ENCODE results near the gene IL24. TPM values are rescaled to one million over a fixed set of nuclear protein-coding genes. Genes with fewer than 3 reads are reported as not detected.

The IL24 gene
- total RNA-seq, 1 donor from 2014 or later, result not detected

DNA sequence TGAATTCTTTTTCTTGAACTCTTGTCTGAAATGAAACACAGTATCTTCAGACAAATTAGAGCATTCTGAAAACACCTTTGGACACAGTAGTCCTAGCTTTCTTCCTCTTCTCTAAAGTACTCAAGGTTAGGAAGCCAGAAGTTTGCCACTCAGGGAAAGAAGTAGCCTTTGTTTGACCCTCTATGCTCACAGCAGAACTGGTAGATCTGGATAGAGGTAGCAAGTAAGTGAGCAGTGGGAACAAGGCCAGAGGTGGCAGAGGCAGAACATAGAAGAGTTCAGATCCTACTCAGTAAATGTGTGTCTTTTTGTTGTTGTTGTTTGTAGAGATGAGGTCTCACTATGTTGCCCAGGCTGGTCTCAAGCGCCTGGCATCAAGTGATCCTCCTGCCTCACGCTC, 56.4 kb downstream of the IL24 start:
- peaks cover 9% of the 10 kb centered on the region for H3K4me1 ChIP-seq
- Mint-ChIP-seq H3K4me3 (no peak overlapping the region), H3K27me3 (ENCODE audit: insufficient read depth, low read depth) (peaks cover 13% of the 10 kb centered on the region), H3K36me3 (no peaks in the 10 kb centered on the region), H3K4me1 (peaks cover 12% of the 10 kb centered on the region), H3K27ac (no peak overlapping the region), H3K9me3 (no peaks in the 10 kb centered on the region)
- no peak overlapping the region for H3K4me3 ChIP-seq
- H3K9me3 ChIP-seq (ENCODE audit: low read depth), result no peaks in the 10 kb centered on the region
- H3K79me2 ChIP-seq (ENCODE audit: low read depth), result no peaks in the 10 kb centered on the region
- no peak overlapping the region for H3K27ac ChIP-seq
- no peaks in the 10 kb centered on the region for H3F3A ChIP-seq (ENCODE audit: low read depth)
- no peak for TF ChIP-seq EZH2phosphoT487 (IDR thresholded peaks at IDR 0.05)
- no peak for TF ChIP-seq EZH2 (IDR thresholded peaks at IDR 0.05)
- TF ChIP-seq, protein P1, sequence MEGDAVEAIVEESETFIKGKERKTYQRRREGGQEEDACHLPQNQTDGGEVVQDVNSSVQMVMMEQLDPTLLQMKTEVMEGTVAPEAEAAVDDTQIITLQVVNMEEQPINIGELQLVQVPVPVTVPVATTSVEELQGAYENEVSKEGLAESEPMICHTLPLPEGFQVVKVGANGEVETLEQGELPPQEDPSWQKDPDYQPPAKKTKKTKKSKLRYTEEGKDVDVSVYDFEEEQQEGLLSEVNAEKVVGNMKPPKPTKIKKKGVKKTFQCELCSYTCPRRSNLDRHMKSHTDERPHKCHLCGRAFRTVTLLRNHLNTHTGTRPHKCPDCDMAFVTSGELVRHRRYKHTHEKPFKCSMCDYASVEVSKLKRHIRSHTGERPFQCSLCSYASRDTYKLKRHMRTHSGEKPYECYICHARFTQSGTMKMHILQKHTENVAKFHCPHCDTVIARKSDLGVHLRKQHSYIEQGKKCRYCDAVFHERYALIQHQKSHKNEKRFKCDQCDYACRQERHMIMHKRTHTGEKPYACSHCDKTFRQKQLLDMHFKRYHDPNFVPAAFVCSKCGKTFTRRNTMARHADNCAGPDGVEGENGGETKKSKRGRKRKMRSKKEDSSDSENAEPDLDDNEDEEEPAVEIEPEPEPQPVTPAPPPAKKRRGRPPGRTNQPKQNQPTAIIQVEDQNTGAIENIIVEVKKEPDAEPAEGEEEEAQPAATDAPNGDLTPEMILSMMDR (IDR thresholded peaks at IDR 0.05), result no peak
- no peaks in the 10 kb centered on the region for H3K27me3 ChIP-seq
- H3K9ac ChIP-seq, result no peak overlapping the region
- no peaks in the 10 kb centered on the region for H3K36me3 ChIP-seq
- H2AFZ ChIP-seq (replicated peaks), result no peak overlapping the region
- H4K20me1 ChIP-seq (ENCODE audit: low read depth), result no peaks in the 10 kb centered on the region
- H3K4me2 ChIP-seq, result no peak overlapping the region
- no peak for DNase-seq (ENCODE audit: low spot score)

Other genes starting within 250 kb of the IL24 start
- 24.7 and 38.7 TPM in 2 replicates for gene MAPKAPK2, start 212.5 kb upstream of the IL24 start, total RNA-seq (ENCODE audit: low replicate concordance)
- gene IL19, start 126.7 kb upstream of the IL24 start, total RNA-seq (ENCODE audit: low replicate concordance), result not detected in 2 replicates
- not detected in 2 replicates for gene IL10, start 124.9 kb upstream of the IL24 start, total RNA-seq (ENCODE audit: low replicate concordance)
- not detected in 2 replicates for gene IL20, start 31.8 kb upstream of the IL24 start, total RNA-seq (ENCODE audit: low replicate concordance)
- not detected in 2 replicates for gene FCMR, start 24.5 kb downstream of the IL24 start, total RNA-seq (ENCODE audit: low replicate concordance)
- not detected in 2 replicates for gene PIGR, start 49.0 kb downstream of the IL24 start, total RNA-seq (ENCODE audit: low replicate concordance)
- not detected in 2 replicates for gene FCAMR, start 73.0 kb downstream of the IL24 start, total RNA-seq (ENCODE audit: low replicate concordance)
- 0.04 and 0.56 TPM in 2 replicates for gene C1orf116, start 135.3 kb downstream of the IL24 start, total RNA-seq (ENCODE audit: low replicate concordance)
- gene YOD1, start 153.8 kb downstream of the IL24 start, total RNA-seq (ENCODE audit: low replicate concordance), result 17.7 and 27.0 TPM in 2 replicates
- 6.0 and 10.0 TPM in 2 replicates for gene PFKFB2, start 155.8 kb downstream of the IL24 start, total RNA-seq (ENCODE audit: low replicate concordance)
- gene C4BPB, start 191.4 kb downstream of the IL24 start, total RNA-seq (ENCODE audit: low replicate concordance), result not detected in 2 replicates
- 0.06 TPM in 1 of 2 replicates, not detected in the other for gene C4BPA, start 206.8 kb downstream of the IL24 start, total RNA-seq (ENCODE audit: low replicate concordance)